BE2C (cell line): ENCODE measurements around the gene AGBL4.
"Not testable (repeated sequence)": the region's sequence is repeated elsewhere in the genome, so short reads cannot be mapped to it uniquely, and the experiment has no call there.

Source experiments
- DNase-seq: peaks from one replicate; pipeline ENCODE4 v3.0.0-alpha.2; 2020
- H3K27me3 ChIP-seq: fragments of 250-450 bp; sonication (Bioruptor Pico); 2 replicates; pipeline ENCODE4 v1.5.1; 2020; ENCODE audit warnings: mild to moderate bottlenecking
- H3K36me3 ChIP-seq: fragments of 250-450 bp; sonication (Bioruptor Pico); 2 replicates; pipeline ENCODE4 v1.5.1; 2020; ENCODE audit warnings: mild to moderate bottlenecking
- H3K4me1 ChIP-seq: fragments of 250-450 bp; sonication (Bioruptor Pico); 2 replicates; pipeline ENCODE4 v1.5.1; 2020
- H3K4me3 ChIP-seq: 2 replicates; pipeline ENCODE4 v1.5.1; 2011; ENCODE audit warnings: low read depth, low read length
- H3K9me3 ChIP-seq: fragments of 250-450 bp; sonication (Bioruptor Pico); 2 replicates; pipeline ENCODE4 v1.5.1; 2020
- TF ChIP-seq, protein P1 (sequence below): IDR thresholded peaks from 2 replicates; pipeline ENCODE4 v1.5.1; 2012; ENCODE audit warnings: mild to moderate bottlenecking, low read depth, low read length

The AGBL4 gene

DNA sequence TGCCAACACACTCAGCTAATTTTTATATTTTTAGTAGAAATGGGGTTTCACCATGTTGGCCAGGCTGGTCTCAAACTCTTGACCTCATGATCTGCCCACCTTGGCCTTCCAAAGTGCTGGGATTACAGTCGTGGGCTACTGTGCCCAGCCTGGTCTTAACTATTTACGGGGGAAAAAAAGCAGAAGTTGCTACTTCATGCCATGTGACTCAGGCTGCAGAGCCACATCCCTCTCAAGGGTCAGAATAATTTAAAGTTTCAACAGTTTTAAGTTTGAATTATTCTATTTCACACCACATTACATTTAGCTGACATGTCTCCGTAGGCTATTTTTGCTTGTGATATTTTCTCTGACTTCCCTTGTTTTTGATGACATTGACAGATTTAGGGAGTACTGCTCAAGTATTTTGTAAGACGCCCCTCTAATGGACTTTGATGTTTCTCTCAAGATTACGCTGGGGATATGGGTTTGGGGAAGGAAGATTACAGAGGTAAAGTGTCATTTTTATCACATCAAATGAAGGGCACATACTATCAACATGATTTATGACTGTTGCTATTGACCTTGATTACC, 14.6 kb upstream of the AGBL4 start:
- H3K9me3 ChIP-seq, result no peaks in the 10 kb centered on the region
- no peaks in the 10 kb centered on the region for H3K36me3 ChIP-seq
- no peaks in the 10 kb centered on the region for H3K4me1 ChIP-seq
- no peaks in the 10 kb centered on the region for H3K27me3 ChIP-seq
- DNase-seq, result no peak
- no peak overlapping the region for H3K4me3 ChIP-seq
- TF ChIP-seq, protein P1, sequence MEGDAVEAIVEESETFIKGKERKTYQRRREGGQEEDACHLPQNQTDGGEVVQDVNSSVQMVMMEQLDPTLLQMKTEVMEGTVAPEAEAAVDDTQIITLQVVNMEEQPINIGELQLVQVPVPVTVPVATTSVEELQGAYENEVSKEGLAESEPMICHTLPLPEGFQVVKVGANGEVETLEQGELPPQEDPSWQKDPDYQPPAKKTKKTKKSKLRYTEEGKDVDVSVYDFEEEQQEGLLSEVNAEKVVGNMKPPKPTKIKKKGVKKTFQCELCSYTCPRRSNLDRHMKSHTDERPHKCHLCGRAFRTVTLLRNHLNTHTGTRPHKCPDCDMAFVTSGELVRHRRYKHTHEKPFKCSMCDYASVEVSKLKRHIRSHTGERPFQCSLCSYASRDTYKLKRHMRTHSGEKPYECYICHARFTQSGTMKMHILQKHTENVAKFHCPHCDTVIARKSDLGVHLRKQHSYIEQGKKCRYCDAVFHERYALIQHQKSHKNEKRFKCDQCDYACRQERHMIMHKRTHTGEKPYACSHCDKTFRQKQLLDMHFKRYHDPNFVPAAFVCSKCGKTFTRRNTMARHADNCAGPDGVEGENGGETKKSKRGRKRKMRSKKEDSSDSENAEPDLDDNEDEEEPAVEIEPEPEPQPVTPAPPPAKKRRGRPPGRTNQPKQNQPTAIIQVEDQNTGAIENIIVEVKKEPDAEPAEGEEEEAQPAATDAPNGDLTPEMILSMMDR, result no peak

DNA sequence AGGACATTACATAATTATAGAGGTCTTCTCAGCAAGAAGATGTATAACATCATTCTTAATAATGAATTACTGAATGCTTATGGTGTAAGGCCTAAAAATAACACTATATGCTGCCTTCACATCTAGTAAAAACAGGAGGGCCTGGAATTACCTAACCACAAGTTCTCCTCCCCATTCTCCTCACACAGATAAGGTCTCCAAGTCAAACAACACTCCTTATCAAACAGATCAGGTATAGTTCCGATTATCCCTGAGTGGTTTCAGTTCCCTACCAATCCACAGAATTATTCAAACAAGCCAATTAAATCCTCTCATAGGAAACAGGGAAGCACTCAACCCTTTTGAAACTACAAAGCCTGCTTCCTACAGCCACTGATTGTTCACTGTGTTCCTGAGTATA, 4.0 kb upstream of the AGBL4 start:
- TF ChIP-seq, protein P1, result no peak
- Histone ChIP-seq H3K4me1 (no peaks in the 10 kb centered on the region), H3K4me3 (no peak overlapping the region), H3K9me3 (no peaks in the 10 kb centered on the region), H3K36me3 (no peaks in the 10 kb centered on the region), H3K27me3 (no peaks in the 10 kb centered on the region)
- DNase-seq, result no peak

DNA sequence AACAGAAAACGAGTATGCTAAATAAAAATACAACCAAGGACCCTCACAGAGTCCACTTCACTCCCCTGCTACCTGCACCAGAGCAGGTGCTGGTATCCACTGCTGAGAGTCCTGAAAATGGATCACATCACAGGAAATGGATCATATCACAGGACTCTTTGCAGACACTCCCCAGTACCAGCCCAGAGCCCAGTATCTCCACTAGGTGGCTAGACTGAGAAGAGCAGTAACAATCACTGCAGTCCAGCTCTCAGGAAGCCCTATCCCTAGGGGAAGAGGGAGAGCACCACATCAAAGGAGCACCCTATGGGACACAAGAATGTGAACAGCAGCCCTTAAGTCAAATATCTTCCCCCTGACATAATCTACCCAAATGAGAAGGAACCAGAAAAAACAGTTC, 28.0 kb downstream of the AGBL4 start:
- DNase-seq, result peak; percentile 14

DNA sequence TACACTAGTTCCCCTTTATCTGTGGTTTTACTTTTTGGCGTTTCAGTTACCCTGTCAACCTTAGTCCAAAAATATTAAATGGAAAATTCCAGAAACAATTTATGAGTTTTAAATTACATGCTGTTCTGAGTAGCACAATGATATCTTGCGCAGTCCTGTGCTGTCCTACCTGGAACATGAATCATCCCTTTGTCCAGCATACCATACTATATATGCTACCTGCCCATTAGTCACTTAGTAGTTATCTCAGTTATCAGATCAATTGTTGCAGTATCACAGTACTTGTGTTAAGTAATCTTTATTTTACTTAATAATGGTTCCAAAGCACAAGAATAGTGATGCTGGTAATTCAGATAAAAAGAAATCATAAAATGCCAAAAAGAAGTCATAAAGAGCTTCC, 52.7 kb downstream of the AGBL4 start:
- TF ChIP-seq, protein P1, result no peak
- Histone ChIP-seq H3K27me3 (no peaks in the 10 kb centered on the region), H3K36me3 (no peaks in the 10 kb centered on the region), H3K4me3 (no peak overlapping the region), H3K9me3 (no peaks in the 10 kb centered on the region), H3K4me1 (no peaks in the 10 kb centered on the region)
- DNase-seq, result no peak

More for the DNA sequence above, 28.0 kb downstream of the AGBL4 start:
- Histone ChIP-seq H3K27me3 (no peaks in the 10 kb centered on the region), H3K4me1 (no peaks in the 10 kb centered on the region), H3K9me3 (no peaks in the 10 kb centered on the region), H3K36me3 (no peaks in the 10 kb centered on the region), H3K4me3 (no peak overlapping the region)
- TF ChIP-seq, protein P1, result peak; percentile 51

DNA sequence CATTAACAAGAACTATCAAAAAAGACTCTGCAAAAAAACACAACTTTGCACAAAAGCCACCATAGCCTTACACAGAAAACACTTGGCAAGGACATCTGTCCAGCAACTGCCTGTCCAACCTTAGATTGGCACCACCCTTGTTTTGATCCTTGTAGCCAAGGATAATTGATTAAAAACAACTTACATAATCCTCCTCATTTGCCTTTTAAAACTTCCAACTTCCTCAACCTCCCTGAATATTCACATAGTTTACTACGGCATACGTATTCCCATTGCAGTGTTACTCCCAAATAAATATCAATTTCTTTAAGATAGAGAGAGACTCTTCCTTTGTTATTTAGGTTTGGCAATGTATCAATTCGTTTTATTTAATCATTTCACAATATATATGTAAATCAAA, 72.4 kb downstream of the AGBL4 start:
- no peaks in the 10 kb centered on the region for H3K27me3 ChIP-seq
- TF ChIP-seq, protein P1, result no peak
- no peaks in the 10 kb centered on the region for H3K36me3 ChIP-seq
- DNase-seq, result no peak
- H3K4me3 ChIP-seq, result no peak overlapping the region
- H3K4me1 ChIP-seq, result no peaks in the 10 kb centered on the region
- no peaks in the 10 kb centered on the region for H3K9me3 ChIP-seq

DNA sequence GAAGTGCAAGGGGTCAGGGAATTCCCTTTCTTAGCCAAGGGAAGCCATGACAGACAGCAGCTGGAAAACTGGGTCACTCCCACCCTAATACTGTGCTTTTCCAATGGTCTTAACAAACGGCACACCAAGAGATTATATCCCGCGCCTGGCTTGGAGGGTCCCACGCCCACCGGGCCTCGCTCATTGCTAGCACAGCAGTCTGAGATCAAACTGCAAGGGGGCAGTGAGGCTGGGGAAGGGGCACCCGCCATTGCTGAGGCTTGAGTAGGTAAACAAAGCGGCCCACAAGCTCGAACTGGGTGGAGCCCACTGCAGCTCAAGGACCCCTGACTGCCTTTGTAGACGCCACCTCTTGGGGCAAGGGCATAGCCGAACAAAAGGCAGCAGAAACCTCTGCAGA, 108.5 kb downstream of the AGBL4 start:
- H3K27me3 ChIP-seq, H3K36me3 ChIP-seq, H3K4me1 ChIP-seq, H3K9me3 ChIP-seq, H3K4me3 ChIP-seq, DNase-seq: not testable (repeated sequence)

DNA sequence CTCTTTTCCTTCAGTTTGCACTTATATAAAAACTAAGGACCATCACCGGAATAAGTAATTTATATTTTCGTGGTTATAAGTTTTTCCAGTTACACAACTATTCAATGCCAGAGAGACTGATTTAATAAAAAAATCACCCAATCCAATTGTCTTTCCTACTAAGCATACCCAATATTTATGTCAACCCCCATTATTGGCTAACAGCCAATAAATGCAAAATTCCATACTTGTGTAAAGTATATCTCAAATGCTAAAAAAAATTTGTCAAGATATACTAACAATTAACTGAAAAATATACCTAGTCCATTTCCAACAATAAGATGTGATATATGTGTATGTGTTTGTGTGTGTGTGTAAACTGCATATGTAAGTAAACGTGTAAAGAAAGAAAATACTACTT, 117.4 kb downstream of the AGBL4 start:
- H3K9me3 ChIP-seq, result no peaks in the 10 kb centered on the region
- no peaks in the 10 kb centered on the region for H3K4me1 ChIP-seq
- DNase-seq, result no peak
- TF ChIP-seq, protein P1, result no peak
- H3K27me3 ChIP-seq, result no peaks in the 10 kb centered on the region
- no peak overlapping the region for H3K4me3 ChIP-seq
- H3K36me3 ChIP-seq, result no peaks in the 10 kb centered on the region
